Activated CD4-positive, alpha-beta T cell treated with anti-CD3 and anti-CD28 coated beads for 1 hour (primary cell): ENCODE results near the gene EVI2B.
"Not testable (repeated sequence)": the region's sequence is repeated elsewhere in the genome, so short reads cannot be mapped to it uniquely, and the experiment has no call there.

Source experiments
- DNase-seq: peaks from one replicate; pipeline ENCODE4 v3.0.0-alpha.2; 2020

The EVI2B gene, protein sequence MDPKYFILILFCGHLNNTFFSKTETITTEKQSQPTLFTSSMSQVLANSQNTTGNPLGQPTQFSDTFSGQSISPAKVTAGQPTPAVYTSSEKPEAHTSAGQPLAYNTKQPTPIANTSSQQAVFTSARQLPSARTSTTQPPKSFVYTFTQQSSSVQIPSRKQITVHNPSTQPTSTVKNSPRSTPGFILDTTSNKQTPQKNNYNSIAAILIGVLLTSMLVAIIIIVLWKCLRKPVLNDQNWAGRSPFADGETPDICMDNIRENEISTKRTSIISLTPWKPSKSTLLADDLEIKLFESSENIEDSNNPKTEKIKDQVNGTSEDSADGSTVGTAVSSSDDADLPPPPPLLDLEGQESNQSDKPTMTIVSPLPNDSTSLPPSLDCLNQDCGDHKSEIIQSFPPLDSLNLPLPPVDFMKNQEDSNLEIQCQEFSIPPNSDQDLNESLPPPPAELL

GRCh38 chr17:31313982-31314781 is at the start of gene EVI2B:
TSS of gene EVI2B (minus strand) at chr17:31314054. CDS start at chr17:31305609, 8,445 bp downstream.
- no peak for DNase-seq

DNA sequence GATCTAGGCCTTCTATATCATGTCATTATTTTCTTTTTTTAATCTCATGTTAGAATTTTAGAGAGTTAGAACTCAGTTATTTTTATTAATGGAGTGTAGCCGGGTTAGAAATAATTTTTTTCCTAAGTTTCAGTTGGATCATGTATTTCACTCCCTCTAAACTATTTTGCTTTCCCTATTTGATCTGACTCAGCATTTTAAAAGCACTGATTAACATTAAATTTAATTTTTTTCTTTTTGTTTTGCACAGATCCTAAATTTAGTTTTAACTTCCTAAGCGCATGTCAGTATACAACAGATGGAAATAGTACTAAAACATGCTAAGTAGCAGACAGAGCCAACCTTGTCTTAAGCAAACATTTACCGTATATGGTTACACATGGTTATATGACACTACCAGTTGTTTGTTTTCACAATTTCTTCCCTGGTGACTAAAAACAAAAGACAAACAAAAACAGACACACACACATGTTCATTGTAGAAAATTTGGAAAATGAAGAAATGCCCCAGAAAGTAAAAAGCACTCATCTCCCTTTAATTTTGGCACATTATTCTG is 44.1 kb upstream of the EVI2B start:
- no peak for DNase-seq

- no peak for DNase-seq
Observed at GRCh38 chr17:31357091-31357490, 43.2 kb upstream of the EVI2B start.

- DNase-seq, result no peak
Observed at GRCh38 chr17:31355935-31356334, 42.1 kb upstream of the EVI2B start.

GRCh38 chr17:31349454-31349853 is 35.6 kb upstream of the EVI2B start:
- no peak for DNase-seq

GRCh38 chr17:31345191-31345747 is 31.4 kb upstream of the EVI2B start:
- not testable (repeated sequence) for DNase-seq

GRCh38 chr17:31339906-31340661 is 26.2 kb upstream of the EVI2B start:
- DNase-seq, result no peak

DNA sequence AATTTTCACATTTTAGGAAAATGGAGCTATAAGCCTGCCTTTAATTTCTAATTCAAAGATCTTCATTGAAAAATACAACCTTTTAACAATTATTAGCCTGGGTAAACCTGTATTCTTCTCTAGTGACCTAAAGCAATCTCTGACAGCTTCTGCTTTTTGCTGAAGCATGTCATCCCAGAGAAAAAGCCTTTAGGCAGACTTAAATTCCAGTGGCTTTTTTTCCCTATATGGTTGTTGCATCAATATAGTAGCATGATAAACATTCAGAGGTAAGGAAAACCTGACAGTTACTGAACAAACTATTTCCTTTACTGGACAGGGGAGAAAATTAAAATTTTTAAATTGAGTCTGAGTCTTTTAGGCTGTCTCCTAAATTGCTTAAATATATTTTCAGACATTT is 15.4 kb upstream of the EVI2B start:
- no peak for DNase-seq

GRCh38 chr17:31328160-31328535 is 14.3 kb upstream of the EVI2B start:
- no peak for DNase-seq

GRCh38 chr17:31327534-31328159 is 13.8 kb upstream of the EVI2B start:
- DNase-seq, result no peak

GRCh38 chr17:31323551-31323950 is 9.7 kb upstream of the EVI2B start:
- DNase-seq, result no peak

- no peak for DNase-seq
Observed at GRCh38 chr17:31321966-31322365, 8.1 kb upstream of the EVI2B start.

DNA sequence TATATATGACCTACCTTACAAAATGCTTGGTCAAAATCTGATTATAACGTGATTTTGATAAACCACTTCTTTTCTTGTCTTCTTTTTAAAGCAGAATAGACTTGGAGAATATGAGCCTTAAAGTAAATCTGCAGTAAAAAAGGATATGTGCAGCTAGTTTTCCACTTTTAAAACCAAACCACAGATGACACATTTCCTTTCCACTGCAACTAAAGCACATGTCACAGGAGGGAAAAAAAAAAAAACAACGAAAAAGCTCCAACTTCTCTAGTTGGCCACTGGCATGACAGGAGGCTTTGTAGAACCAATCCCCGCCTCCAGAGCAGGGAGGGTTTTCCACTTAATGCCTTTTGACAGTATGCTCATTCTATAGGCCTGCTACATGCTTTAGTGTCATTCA is 7.6 kb upstream of the EVI2B start, which contains the start of gene EVI2A:
TSS of gene EVI2A (minus strand) at position 142 of the 400 bp plus-strand sequence. CDS start 2,609 bp downstream, outside the sequence.
- DNase-seq, result peak; percentile 66

GRCh38 chr17:31320791-31321190 is 6.9 kb upstream of the EVI2B start:
- no peak for DNase-seq

DNA sequence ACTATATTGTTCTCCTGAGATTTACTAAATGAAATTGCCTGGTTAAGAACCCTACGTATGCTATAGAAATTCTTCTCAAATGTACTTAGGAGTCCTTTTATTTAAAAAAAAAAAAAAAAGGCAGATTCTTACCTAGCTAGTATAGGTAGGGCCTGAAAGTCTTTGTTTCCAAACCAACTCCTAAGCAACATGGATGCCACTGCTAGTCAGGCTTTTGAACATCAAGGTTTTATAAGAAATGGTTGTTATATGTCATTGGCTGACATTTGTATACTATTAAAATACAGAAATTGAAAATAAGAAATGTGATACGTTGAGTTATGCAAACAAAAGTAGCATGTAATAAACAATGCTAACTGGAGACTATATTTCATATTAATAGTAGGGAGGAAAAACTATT is 6.4 kb upstream of the EVI2B start:
- DNase-seq, result no peak

DNA sequence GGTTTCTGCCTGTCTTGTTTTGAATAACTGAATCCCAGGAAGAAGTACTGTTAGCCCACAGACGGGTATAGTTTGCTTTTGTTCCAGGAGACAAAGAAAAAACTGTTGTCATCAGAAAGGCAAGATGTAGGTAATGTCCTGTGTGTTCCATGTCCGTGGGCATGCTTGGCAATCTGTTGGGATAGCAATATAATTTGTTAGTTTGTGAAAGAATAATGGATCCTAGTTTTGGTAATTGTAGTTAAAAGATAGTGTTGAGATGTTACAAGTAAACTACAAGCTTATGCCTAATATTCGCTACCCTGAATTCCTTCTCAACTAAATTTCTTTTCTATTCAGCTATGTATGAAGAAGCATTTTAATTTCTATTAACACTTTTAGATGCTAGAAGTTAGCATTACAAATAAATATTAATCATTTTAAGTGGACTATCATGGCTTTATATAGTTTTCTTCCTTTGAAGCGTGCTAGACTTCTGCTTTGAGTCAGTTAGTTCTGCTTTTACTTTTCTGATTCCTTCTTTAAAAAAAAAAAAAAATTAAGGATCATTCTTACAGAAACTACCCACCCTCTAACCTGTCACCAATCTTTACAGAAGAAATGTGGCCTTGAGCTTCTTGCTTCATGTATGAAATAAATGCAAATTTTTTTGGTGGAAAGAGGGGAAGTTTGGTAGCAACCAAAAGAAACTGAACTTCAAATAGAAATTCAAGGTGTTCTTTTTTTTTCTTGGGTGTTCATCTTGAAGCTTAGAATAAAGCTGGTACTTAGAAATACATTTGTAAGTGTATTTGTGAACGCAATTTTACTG is 5.2 kb upstream of the EVI2B start:
- DNase-seq, result no peak

DNA sequence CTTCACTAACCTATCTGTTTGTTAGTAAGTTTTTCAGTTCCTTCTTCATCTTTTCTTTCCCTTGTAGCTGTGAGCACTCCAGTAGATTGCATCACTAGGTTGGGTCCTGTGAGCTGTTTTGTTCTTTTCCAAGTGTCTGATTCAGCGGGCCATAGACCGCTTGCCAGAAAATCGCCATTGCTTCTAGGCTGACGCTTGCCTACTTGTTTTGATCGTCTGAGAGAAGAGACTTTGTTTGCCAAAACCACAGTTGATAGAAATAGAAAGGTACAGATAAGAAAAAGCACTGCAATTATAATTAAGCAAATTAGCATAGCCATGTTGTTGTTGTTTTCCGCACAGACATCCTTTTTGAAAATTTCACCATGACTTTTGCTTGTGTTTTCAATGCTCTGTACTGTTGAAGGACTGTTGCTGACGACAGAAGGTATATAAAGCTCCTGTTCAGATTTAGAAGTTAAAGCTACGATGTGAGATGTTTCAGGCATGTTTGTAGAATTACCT is 4.5 kb upstream of the EVI2B start:
- peak; percentile 37 for DNase-seq

GRCh38 chr17:31314782-31315100 is 887 bp upstream of the EVI2B start:
- DNase-seq, result no peak

- peak; percentile 24 for DNase-seq
Observed at GRCh38 chr17:31312223-31312622, 1.6 kb downstream of the EVI2B start.

DNA sequence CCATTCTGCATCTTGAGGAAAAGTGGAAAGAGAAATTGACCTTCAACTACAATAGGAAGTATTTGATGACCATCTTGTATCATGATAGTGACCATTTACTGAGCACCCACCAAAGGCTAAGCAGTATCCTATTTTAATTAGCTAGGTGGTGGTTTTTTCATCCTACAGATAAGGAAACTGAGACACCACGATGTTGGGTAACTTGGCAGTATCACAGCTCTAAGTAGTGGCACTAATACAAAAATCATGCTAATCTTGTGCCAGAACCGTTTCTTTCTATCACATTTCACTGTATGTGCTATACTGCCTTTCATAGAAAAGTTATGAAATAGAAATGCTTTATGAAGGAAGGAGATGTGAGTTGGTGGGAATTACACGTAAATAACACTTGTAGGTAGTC is 2.3 kb downstream of the EVI2B start:
- no peak for DNase-seq

- no peak for DNase-seq
Observed at GRCh38 chr17:31310886-31311285, 3.0 kb downstream of the EVI2B start.
